Fibroblast of skin of right biceps (primary cell): ENCODE data around the gene SPATS2.
"Not testable (repeated sequence)": the region's sequence is repeated elsewhere in the genome, so short reads cannot be mapped to it uniquely, and the experiment has no call there.

Experiments used
- DNase-seq: peaks from one replicate; pipeline ENCODE4 v3.0.0-alpha.2; 2013

Gene SPATS2

DNA sequence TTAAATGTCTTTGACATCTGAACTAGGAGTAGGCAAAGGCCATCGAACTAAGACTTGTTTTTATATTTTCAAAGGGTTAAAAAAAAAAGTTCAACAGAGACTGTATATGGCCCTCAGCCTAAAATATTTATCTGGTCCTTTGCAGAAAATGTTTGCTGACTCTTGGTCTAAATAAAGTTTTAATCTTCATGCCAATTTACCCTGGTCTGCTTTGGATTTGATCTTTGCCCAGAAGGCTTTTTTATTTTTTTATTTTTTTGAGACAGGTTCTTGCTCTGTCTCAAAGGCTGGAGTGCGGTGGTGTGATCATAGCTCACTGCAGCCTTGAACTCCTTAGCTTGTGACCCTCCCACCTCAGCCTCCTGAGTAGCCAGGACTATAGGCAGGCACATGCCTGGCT is 47.1 kb downstream of the SPATS2 start:
- no peak for DNase-seq

DNA sequence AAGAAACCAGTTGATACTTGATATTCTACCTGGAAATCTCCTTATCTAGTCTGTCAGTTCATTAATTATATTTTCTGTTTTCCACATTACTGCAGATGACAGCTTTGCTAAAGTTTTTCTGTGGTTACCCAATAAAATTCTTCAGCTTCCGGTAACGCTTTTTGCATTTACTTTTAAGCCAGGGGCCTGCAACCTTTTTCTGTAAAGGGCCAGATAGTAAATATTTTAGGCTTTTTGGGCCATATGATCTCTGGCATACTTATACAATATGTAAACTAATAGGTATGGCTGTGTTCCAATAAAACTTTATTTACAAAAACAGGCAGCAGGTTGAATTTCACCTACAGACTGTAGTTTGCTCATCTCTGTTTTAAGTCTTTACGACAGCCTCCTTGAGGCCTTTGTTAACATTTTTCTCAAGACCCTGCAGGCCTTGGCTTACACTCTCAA is 48.3 kb downstream of the SPATS2 start:
- no peak for DNase-seq

GRCh38 chr12:49416892-49417291 is 49.6 kb downstream of the SPATS2 start:
- DNase-seq, result no peak

DNA sequence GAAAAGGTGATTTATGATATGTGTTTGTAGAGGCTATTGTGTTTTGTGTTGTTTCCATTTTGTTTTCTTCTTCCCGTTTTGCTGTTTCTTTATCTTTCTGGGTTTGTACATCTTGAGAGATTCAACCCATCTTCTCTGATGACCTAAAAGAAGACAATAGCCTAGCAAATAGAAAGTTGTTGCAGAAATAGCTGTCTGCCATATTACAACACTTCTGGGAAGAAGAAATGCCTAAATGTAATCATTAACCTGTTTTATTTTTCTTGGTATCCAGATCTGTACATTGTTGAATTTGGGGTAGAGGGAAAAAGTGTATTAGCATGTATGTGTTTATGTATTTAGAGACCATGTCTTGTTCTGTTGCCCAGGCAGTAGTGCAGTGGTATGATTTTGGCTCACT is 50.3 kb downstream of the SPATS2 start:
- DNase-seq, result no peak

DNA sequence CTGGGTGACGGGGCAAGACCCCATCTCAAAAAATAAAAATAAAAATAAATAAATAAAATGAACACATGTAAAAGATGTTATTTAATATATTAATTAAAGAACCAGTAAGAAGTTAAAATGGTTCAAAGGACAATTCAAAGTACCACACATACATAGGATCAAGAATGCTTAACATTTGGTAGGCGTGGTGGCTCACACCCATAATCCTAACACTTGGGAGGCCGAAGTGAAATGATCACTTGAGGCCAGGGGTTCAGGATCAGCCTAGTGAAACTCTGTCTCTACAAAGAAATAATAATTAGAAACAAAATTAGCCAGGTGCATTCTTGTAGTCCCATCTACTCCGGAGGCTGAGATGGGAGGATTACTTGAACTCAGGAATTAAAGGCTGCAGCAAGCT is 53.3 kb downstream of the SPATS2 start:
- DNase-seq, result no peak

- DNase-seq, result no peak
Observed at GRCh38 chr12:49422114-49422513, 54.9 kb downstream of the SPATS2 start.

GRCh38 chr12:49428793-49429192 is 61.5 kb downstream of the SPATS2 start:
- peak; percentile 59 for DNase-seq

DNA sequence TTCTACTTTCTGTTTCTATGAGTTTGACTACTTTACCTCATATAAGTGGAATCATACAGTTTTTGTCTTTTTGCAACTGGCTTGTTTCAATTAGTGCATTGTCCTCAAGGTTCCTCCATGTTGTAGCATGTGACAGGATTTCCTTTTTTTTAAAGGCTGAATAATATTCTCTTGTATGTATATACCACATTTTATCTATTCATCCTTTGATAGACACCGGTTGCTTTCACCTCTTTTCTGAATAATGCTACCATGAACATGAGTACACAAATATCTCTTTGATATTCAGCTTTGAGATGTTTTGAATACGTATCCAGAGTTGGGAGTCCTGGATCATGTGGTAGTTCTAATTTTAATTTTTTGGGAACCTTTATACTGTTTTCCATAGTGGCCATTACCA is 65.4 kb downstream of the SPATS2 start:
- no peak for DNase-seq

DNA sequence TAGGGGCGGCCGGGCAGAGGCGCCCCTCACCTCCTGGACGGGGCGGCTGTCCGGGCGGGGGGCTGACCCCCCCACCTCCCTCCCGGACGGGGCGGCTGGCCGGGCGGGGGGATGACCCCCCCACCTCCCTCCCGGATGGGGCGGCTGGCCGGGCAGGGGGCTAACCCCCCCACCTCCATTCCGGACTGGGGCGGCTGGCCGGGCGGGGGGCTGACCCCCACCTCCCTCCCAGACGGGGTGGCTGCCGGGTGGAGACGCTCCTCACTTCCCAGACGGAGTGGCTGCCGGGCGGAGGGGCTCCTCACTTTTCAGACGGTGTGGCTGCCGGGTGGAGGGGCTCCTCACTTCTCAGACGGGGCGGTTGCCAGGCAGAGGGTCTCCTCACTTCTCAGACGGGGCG is 69.5 kb downstream of the SPATS2 start:
- DNase-seq, result not testable (repeated sequence)

DNA sequence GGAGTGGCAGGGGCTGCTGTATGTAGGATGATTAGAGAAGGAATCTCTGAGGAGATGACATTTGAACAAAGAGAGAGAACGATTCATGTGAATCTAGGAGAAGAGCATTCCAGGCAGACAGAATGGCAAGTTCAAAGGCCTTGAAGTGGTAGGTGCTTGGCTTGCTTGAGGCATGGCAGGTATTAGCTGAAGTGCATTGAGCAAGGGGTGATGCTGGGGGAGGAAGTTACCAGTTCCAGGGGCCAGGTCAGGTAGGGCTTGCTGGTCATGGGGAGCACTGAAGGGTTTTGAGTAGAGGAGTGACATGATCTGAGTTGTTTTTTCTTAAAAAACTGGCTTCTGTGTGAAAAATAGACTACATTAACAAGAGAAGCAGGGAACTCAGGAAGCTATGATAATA is 71.8 kb downstream of the SPATS2 start:
- DNase-seq, result no peak

DNA sequence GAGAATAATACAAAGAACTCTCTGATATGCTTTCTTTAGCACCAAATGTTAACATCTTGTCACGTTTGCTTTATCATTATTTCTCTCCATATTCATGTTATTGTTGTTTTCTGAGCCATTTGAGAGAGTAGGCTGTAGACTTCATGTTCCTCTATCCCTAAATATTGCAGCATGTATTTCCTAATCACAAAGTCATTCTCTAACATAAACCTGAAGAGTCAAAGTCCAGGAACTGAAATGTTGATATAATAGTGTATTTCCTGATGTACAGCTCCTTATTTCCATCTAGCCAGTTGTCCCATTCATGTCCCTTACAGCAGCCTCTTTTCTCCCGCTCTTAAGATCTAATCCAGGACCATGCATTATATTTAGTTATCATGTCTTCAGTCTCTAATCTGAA is 72.8 kb downstream of the SPATS2 start:
- DNase-seq, result no peak

DNA sequence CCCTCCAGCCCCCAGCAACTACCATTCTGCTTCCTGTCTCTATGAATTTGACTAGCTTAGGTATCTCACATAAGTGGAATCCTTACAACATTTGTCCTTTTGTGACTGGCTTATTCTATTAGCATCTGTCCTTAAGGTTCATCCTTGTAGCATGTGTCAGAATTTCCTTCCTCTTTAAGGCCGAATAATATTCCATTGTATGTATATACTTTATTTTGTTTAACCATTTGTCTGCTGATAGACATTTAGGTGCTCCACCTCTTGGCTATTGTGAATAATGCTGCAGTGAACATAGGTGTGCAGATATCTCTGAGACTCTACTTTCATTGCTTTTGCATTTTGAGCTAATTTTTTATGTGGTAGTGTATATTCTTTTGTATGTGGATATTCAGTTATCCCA is 75.7 kb downstream of the SPATS2 start:
- DNase-seq, result no peak

DNA sequence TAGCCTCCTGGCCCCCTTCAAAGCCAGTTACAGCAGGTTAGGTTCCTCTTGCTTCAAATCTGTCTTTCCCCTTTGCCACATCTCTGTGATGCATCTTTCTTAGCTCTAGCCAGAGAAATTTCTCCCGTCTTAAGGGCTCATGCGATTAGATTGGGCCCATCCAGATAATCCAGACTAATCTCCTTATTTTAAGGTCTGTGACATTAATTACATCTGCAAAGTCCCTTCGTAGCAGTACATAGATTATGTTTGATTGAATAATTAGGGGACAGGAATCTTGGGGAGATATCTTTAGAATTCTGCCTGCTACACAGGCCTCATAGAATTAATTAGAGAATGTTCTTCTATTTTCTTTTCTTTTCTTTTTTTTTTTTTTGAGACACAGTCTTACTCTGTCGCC is 79.3 kb downstream of the SPATS2 start:
- no peak for DNase-seq

GRCh38 chr12:49448858-49449257 is 81.6 kb downstream of the SPATS2 start:
- no peak for DNase-seq

- DNase-seq, result no peak
Observed at GRCh38 chr12:49451468-49452259, 84.4 kb downstream of the SPATS2 start.

DNA sequence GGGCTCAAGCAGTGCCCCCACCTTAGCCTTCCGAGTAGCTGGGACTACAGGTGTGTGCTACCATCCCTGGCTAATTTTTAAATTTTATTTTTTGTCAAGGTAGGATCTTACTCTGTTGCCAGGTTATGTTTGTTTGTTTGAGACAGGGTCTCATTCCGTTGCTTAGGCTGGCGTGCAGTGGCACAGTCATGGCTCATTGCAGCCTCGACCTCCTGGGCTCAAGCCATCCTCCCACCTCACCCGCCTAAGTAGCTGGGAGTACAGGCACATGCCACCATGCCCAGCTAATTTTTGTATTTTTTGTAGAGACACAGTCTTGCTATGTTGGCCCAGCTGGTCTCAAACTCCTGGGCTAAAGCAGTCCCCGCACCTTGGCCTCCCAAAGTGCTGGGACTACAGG is 88.2 kb downstream of the SPATS2 start:
- no peak for DNase-seq

- DNase-seq, result no peak
Observed at GRCh38 chr12:49456131-49456679, 88.9 kb downstream of the SPATS2 start.

GRCh38 chr12:49458816-49459215 is 91.6 kb downstream of the SPATS2 start:
- DNase-seq, result no peak

GRCh38 chr12:49461221-49461620 is 94.0 kb downstream of the SPATS2 start:
- no peak for DNase-seq

GRCh38 chr12:49462083-49462744 is 95.0 kb downstream of the SPATS2 start:
- DNase-seq, result no peak

DNA sequence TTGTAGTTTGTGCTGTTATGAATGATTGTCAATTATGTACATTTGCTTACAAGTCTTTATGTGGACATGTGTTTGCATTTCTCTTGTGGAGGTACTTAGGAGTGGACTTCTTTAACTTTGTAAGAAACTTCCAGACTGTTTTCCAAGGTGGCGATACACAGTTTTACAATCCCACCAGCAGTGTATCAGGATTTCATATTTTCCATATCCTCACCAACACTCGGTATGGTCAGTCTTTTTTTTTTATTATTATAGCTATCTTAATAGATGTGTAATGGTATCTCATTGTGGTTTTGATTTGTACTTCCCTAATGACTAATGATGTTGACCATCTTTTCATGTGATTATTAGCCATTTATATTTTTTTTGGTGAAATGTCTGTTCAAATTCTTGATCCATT is 97.9 kb downstream of the SPATS2 start:
- no peak for DNase-seq

DNA sequence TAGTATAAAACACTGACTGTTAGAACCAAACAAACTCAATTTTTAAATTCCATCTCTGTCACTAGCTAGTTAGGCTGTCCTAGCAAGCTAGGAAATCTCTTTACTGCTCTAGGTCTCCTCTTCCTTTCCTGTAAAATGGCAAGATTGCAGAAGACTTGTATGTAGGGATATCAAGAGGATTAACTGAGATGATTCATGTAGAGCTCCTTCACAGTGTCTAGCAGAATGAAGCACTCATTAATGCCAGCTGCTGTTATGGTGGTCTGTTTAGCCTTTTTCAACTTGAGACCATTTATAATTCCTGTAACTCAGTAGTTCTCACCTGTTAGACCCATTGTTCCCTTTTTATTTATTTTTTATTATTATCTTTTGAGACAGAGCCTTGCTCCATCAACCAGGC is 103.7 kb downstream of the SPATS2 start:
- DNase-seq, result no peak

GRCh38 chr12:49471557-49471956 is 104.3 kb downstream of the SPATS2 start:
- no peak for DNase-seq

GRCh38 chr12:49476091-49476490 is 108.8 kb downstream of the SPATS2 start:
- no peak for DNase-seq
